HepG2 (cell line): ENCODE measurements around the gene FBXO24. TPM values are rescaled to one million over a fixed set of nuclear protein-coding genes. Genes with fewer than 3 reads are reported as not detected.

Source experiments
- CREB3 ChIP-seq: sonication (generic); formaldehyde crosslinking; IDR thresholded peaks from 2 replicates; pipeline ENCODE4 v1.5.0; 2020; ENCODE audit warnings: missing genetic modification reagents
- FOXA1 ChIP-seq, 2 experiments: fragments of 450-650 bp in 1 of 2; sonication (generic) in 1 of 2; formaldehyde crosslinking in 1 of 2; IDR thresholded peaks; 2 replicates each; pipeline versions ENCODE4 v1.4.0 to v1.6.1; 2016 to 2020; ENCODE audit warnings: missing genetic modification reagents in 1 of 2
- HDAC2 ChIP-seq: sonication (generic); formaldehyde crosslinking; IDR thresholded peaks from 2 replicates; pipeline ENCODE4 v1.4.0; 2020; ENCODE audit warnings: missing genetic modification reagents
- HMGA1 ChIP-seq: sonication (generic); formaldehyde crosslinking; conservative IDR thresholded peaks from 2 replicates; pipeline ENCODE4 v1.4.0; 2020; ENCODE audit warnings: missing genetic modification reagents
- HMGXB4 ChIP-seq, 2 experiments: sonication (generic) in 1 of 2; formaldehyde crosslinking in 1 of 2; IDR thresholded peaks; 2 replicates each; pipeline versions ENCODE4 v1.4.0 to v1.6.1; 2018 to 2020; ENCODE audit warnings: missing genetic modification reagents in 2 of 2, borderline replicate concordance in 1 of 2, low read depth in 1 of 2, mild to moderate bottlenecking in 1 of 2, missing biosample characterization in 1 of 2
- MAX ChIP-seq: IDR thresholded peaks from 2 replicates; pipeline ENCODE4 v1.6.1; 2012; ENCODE audit warnings: inconsistent platforms
- NBN ChIP-seq: fragments of 450-650 bp; conservative IDR thresholded peaks from 2 replicates; pipeline ENCODE4 v1.6.1; 2017
- SMAD3 ChIP-seq: sonication (generic); formaldehyde crosslinking; IDR thresholded peaks from 2 replicates; pipeline ENCODE4 v1.4.0; 2020; ENCODE audit warnings: missing genetic modification reagents
- SRY ChIP-seq: sonication (generic); formaldehyde crosslinking; IDR thresholded peaks from 2 replicates; pipeline ENCODE4 v1.8.0; 2022; ENCODE audit warnings: mild to moderate bottlenecking, missing genetic modification reagents
- STAT6 ChIP-seq: sonication (generic); formaldehyde crosslinking; IDR thresholded peaks from 2 replicates; pipeline ENCODE4 v1.4.0; 2020; ENCODE audit warnings: missing genetic modification reagents, mild to moderate bottlenecking, borderline replicate concordance
- TMF1 ChIP-seq: sonication (generic); formaldehyde crosslinking; IDR thresholded peaks from 2 replicates; pipeline ENCODE4 v1.8.1; 2022; ENCODE audit warnings: low read depth, missing genetic modification reagents
- U2AF2 ChIP-seq: fragments of 200-400 bp; formaldehyde crosslinking; IDR thresholded peaks from 2 replicates; pipeline ENCODE4 v1.6.1; 2017; ENCODE audit warnings: low read depth, mild to moderate bottlenecking, low read length
- YEATS2 ChIP-seq: sonication (generic); formaldehyde crosslinking; IDR thresholded peaks from 2 replicates; pipeline ENCODE4 v1.4.0; 2020; ENCODE audit warnings: missing genetic modification reagents, borderline replicate concordance
- ZBTB49 ChIP-seq: sonication (generic); formaldehyde crosslinking; IDR thresholded peaks from 2 replicates; pipeline ENCODE4 v1.4.0; 2020; ENCODE audit warnings: missing genetic modification reagents, borderline replicate concordance
- ZNF567 ChIP-seq: sonication (generic); formaldehyde crosslinking; IDR thresholded peaks from 2 replicates; pipeline ENCODE4 v1.8.1; 2023; ENCODE audit warnings: mild to moderate bottlenecking, missing genetic modification reagents, borderline replicate concordance
- ZNF614 ChIP-seq: IDR thresholded peaks from 2 replicates; pipeline ENCODE4 v1.6.1; 2018; ENCODE audit warnings: missing biosample characterization, missing genetic modification reagents, inconsistent platforms, borderline replicate concordance
- ZZZ3 ChIP-seq: sonication (generic); formaldehyde crosslinking; IDR thresholded peaks from 2 replicates; pipeline ENCODE4 v1.4.0; 2020; ENCODE audit warnings: missing genetic modification reagents, mild to moderate bottlenecking, borderline replicate concordance
- polyA plus RNA-seq, 8 experiments: library from polyadenylated mRNA; depleted of rRNA in 3 of 8; stranded (reverse) in 7 of 8; unstranded in 1 of 8; fragments of >200 nt; fragmentation: Illumina TruSeq in 4 of 8; extraction: Trizol in 4 of 8; gene quantifications; 2 replicates each; pipeline versions ENCODE4 v1.2.1 to v1.2.3, GENCODE V29; 2011 to 2016; ENCODE audit warnings: low read depth in 4 of 8, missing spikeins in 1 of 8, mixed read lengths in 1 of 8; ENCODE audit not compliant: insufficient read depth in 1 of 8
- total RNA-seq, 5 experiments: library from RNA; depleted of rRNA; stranded (reverse); fragments of >200 nt; fragmentation: Illumina TruSeq; extraction: Trizol; gene quantifications; 2 replicates each; pipeline ENCODE4 v1.2.3, GENCODE V29; 2016; ENCODE audit warnings: low read depth in 1 of 5
- TF ChIP-seq, protein P1 (sequence below): sonication (generic); formaldehyde crosslinking; IDR thresholded peaks from 2 replicates; pipeline ENCODE4 v1.9.0; 2021; ENCODE audit warnings: missing genetic modification reagents, borderline replicate concordance

FBXO24 gene
- total and polyA plus RNA-seq, 2 of the 13 experiments (the other 11 are each of a cell fraction or from before 2014, with no cell fraction given) = 0.20 to 0.55 TPM

DNA sequence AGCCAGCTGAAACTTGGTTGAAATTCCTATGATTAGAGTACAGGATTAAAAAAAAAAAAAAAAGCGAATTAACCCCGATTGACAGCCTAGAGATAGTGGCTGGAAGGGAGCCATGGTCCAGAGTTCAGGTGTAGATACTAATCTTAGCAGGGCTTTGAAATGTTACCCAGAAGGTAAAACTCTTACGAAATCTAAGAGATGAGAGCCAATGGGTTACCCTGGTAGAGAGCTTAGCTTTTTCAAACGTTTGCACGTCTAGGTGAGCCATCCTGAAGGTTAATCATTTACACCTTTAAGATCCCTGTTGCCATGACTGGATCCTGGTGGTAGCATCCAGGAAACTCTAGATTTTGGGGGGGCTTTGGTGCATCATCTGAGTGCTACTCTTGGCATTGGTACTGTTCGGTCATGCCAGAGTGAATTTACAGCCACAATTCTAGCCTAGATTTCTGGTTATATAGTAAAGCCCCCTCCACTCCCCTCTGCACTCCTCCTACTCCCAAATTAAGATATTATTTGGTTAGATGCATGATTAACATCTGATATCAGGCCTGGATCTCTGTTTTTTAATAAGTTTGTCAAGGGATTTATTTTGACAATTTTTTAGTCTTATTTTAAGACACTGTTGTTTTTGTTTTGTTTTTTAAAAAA is 45.9 kb upstream of the FBXO24 start (continued):
- TF ChIP-seq MAX (no peak), FOXA1 (IDR thresholded peaks at IDR 0.05) (no peak), FOXA1 (CRISPR knock-in tag; IDR thresholded peaks at IDR 0.05) (no peak), HMGA1 (no peak), ZZZ3 (CRISPR knock-in tag) (no peak), ZNF567 (CRISPR knock-in tag) (no peak), STAT6 (no peak), CREB3 (no peak), SMAD3 (peak; percentile 85), YEATS2 (CRISPR knock-in tag) (peak; percentile 21; the same call in 1 of the 2 replicates), HMGXB4 (CRISPR knock-in tag; IDR thresholded peaks at IDR 0.05; ENCODE audit: borderline replicate concordance in 1 of 2, low read depth in 1 of 2) (peak in 1 of 2 experiments; percentile 25; a peak in 1 of 4 replicates), ZNF614 (CRISPR knock-in tag) (peak; percentile 78; the same call in 1 of the 2 replicates), U2AF2 (no peak), TMF1 (no peak), NBN (no peak), ZBTB49 (CRISPR knock-in tag) (no peak), HDAC2 (CRISPR knock-in tag) (peak; percentile 45), SRY (CRISPR knock-in tag) (no peak)
- TF ChIP-seq, protein P1, sequence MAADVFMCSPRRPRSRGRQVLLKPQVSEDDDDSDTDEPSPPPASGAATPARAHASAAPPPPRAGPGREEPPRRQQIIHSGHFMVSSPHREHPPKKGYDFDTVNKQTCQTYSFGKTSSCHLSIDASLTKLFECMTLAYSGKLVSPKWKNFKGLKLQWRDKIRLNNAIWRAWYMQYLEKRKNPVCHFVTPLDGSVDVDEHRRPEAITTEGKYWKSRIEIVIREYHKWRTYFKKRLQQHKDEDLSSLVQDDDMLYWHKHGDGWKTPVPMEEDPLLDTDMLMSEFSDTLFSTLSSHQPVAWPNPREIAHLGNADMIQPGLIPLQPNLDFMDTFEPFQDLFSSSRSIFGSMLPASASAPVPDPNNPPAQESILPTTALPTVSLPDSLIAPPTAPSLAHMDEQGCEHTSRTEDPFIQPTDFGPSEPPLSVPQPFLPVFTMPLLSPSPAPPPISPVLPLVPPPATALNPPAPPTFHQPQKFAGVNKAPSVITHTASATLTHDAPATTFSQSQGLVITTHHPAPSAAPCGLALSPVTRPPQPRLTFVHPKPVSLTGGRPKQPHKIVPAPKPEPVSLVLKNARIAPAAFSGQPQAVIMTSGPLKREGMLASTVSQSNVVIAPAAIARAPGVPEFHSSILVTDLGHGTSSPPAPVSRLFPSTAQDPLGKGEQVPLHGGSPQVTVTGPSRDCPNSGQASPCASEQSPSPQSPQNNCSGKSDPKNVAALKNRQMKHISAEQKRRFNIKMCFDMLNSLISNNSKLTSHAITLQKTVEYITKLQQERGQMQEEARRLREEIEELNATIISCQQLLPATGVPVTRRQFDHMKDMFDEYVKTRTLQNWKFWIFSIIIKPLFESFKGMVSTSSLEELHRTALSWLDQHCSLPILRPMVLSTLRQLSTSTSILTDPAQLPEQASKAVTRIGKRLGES = no peak
